Effector memory CD4-positive, alpha-beta T cell (primary cell): Measurements from ENCODE around the gene FMN1.

Experiments
- DNase-seq, 3 donors: peaks; one replicate each; pipeline ENCODE4 v3.0.0-alpha.2; 2020
- H3K27ac ChIP-seq: 2 replicates; pipeline ENCODE4 v1.7.0; 2013; ENCODE audit warnings: mild to moderate bottlenecking, low read length, moderate library complexity; ENCODE audit not compliant: insufficient read depth, poor library complexity, severe bottlenecking
- H3K27me3 ChIP-seq: replicated peaks from 2 replicates; pipeline ENCODE4 v1.7.0; 2013; ENCODE audit warnings: mild to moderate bottlenecking, low read length; ENCODE audit not compliant: insufficient read depth, control insufficient read depth, poor library complexity, severe bottlenecking
- H3K36me3 ChIP-seq: 2 replicates; pipeline ENCODE4 v1.7.0; 2013; ENCODE audit warnings: mild to moderate bottlenecking, low read length, moderate library complexity; ENCODE audit not compliant: control insufficient read depth, insufficient read depth
- H3K4me1 ChIP-seq: 2 replicates; pipeline ENCODE4 v1.7.0; 2013; ENCODE audit warnings: low read length, mild to moderate bottlenecking; ENCODE audit not compliant: control insufficient read depth, insufficient read depth, poor library complexity, severe bottlenecking
- H3K4me3 ChIP-seq: 2 replicates; pipeline ENCODE4 v1.7.0; 2013; ENCODE audit warnings: low read length, low read depth, mild to moderate bottlenecking; ENCODE audit not compliant: insufficient read depth, poor library complexity, severe bottlenecking
- H3K9me3 ChIP-seq: 2 replicates; pipeline ENCODE4 v1.7.0; 2013; ENCODE audit warnings: mild to moderate bottlenecking, low read length, moderate library complexity; ENCODE audit not compliant: control insufficient read depth

The FMN1 gene

GRCh38 chr15:32893421-32893820, 301.1 kb downstream of the FMN1 start:
- Histone ChIP-seq H3K27ac (no peak overlapping the region), H3K9me3 (no peaks in the 10 kb centered on the region), H3K36me3 (no peaks in the 10 kb centered on the region), H3K4me1 (no peaks in the 10 kb centered on the region), H3K4me3 (no peak overlapping the region), H3K27me3 (no peaks in the 10 kb centered on the region)
- no peak for DNase-seq

- Histone ChIP-seq H3K4me3 (no peak overlapping the region), H3K36me3 (no peaks in the 10 kb centered on the region), H3K9me3 (no peaks in the 10 kb centered on the region), H3K27ac (no peak overlapping the region), H3K27me3 (no peaks in the 10 kb centered on the region), H3K4me1 (no peaks in the 10 kb centered on the region)
- no peak for DNase-seq
Observed at GRCh38 chr15:32889214-32889613, 305.3 kb downstream of the FMN1 start.

DNA sequence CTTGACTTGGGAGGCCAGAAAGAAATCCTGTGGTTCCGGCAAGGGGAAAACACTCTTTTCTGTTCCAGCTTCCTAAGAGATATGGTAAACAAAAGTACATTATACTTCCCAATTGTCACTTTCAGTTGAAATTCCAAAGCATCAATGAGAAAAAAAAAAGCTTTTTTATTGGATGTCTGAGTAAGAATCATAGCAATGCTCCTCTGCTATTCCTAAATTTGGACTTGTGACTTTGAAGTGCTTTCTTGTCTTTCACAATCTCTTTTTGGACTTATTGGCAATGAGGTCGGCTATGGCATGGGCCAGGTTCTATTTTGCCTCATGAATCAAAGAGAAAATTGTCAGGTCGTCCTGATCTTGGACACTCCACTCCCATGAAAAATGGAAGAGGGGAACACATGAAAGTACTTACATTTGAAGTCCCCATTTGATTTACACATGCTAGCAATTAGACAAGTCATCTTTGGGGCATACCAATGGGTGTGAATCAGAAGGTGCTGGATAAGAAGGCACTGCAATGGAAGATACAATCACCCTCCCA, 306.2 kb downstream of the FMN1 start:
- Histone ChIP-seq H3K36me3 (no peaks in the 10 kb centered on the region), H3K4me3 (no peak overlapping the region), H3K4me1 (no peaks in the 10 kb centered on the region), H3K9me3 (no peaks in the 10 kb centered on the region), H3K27me3 (no peaks in the 10 kb centered on the region), H3K27ac (no peak overlapping the region)
- DNase-seq = no peak

DNA sequence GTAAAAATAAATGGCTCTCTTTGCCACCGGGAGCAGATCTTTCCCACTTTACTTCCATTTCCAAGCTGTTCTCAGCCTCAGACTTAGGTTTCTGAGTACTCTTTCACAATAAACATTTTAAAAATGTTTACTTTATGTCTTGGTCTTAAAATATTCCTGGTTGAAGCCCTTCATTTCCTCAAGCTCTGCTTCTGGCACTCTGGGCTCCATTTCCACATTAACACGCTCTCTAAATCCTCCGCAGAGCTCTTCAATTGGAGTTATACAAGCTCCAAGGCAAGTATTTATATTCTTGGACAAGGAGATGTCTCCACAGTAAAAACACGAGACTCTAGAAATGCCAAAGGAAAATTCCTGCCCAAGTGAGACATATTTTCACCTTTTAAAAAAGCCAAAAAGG, 307.4 kb downstream of the FMN1 start:
- Histone ChIP-seq H3K4me3 (no peak overlapping the region), H3K9me3 (no peaks in the 10 kb centered on the region), H3K4me1 (no peaks in the 10 kb centered on the region), H3K36me3 (no peaks in the 10 kb centered on the region), H3K27me3 (no peaks in the 10 kb centered on the region), H3K27ac (no peak overlapping the region)
- no peak for DNase-seq

GRCh38 chr15:32886459-32886858, 308.1 kb downstream of the FMN1 start:
- no peaks in the 10 kb centered on the region for H3K4me1 ChIP-seq
- H3K27ac ChIP-seq = no peak overlapping the region
- no peak overlapping the region for H3K4me3 ChIP-seq
- no peaks in the 10 kb centered on the region for H3K9me3 ChIP-seq
- no peak for DNase-seq
- no peaks in the 10 kb centered on the region for H3K36me3 ChIP-seq
- H3K27me3 ChIP-seq = no peaks in the 10 kb centered on the region

- Histone ChIP-seq H3K4me1 (no peaks in the 10 kb centered on the region), H3K36me3 (no peaks in the 10 kb centered on the region), H3K4me3 (no peak overlapping the region), H3K27me3 (no peaks in the 10 kb centered on the region), H3K27ac (no peak overlapping the region), H3K9me3 (no peaks in the 10 kb centered on the region)
- no peak for DNase-seq
Observed at GRCh38 chr15:32885713-32886112, 308.8 kb downstream of the FMN1 start.

DNA sequence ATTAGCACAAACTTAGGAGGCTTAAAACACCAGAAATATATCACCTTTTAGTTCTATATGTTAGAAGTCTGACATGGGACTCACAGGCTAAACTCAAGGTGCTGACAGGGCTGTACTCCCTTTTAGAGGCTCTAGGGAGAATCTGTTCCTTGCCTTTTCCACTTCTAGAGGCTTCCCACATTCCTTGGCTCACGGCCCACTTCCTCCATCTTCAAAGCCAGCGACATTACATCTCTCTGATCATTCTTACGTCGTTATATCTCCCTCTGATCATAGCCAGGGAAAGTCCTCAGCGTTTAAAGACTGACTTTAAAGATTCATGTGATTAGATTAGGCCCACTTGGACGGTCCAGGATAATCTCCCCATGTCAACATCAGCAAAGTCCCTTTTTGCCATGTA, 310.4 kb downstream of the FMN1 start:
- Histone ChIP-seq H3K27ac (no peak overlapping the region), H3K27me3 (no peaks in the 10 kb centered on the region), H3K36me3 (no peaks in the 10 kb centered on the region), H3K4me1 (no peaks in the 10 kb centered on the region), H3K9me3 (no peaks in the 10 kb centered on the region), H3K4me3 (no peak overlapping the region)
- no peak for DNase-seq

DNA sequence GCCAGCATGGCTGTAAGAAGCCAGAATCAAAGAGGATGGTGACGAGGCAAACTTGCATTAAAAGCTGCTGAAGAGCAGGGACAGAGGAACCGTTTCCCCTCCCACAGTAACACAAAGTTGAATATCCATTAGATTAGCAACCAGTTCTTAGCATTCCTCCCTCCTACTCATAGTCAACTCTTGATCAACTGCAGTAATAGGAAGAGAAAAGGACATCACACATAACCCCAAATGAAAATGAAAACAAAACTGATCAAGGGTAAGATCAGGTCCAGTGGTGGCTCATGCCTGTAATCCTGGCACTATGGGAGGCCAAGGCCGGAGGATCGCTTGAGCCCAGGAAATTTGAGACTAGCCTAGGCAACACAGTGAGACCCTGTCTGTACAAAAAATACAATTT, 311.6 kb downstream of the FMN1 start:
- Histone ChIP-seq H3K4me1 (no peaks in the 10 kb centered on the region), H3K27me3 (no peaks in the 10 kb centered on the region), H3K9me3 (no peaks in the 10 kb centered on the region), H3K27ac (no peak overlapping the region), H3K36me3 (no peaks in the 10 kb centered on the region), H3K4me3 (no peak overlapping the region)
- DNase-seq = no peak

GRCh38 chr15:32881528-32881927, 313.0 kb downstream of the FMN1 start:
- Histone ChIP-seq H3K9me3 (no peaks in the 10 kb centered on the region), H3K4me3 (no peak overlapping the region), H3K27me3 (no peaks in the 10 kb centered on the region), H3K4me1 (no peaks in the 10 kb centered on the region), H3K36me3 (no peaks in the 10 kb centered on the region), H3K27ac (no peak overlapping the region)
- no peak for DNase-seq

DNA sequence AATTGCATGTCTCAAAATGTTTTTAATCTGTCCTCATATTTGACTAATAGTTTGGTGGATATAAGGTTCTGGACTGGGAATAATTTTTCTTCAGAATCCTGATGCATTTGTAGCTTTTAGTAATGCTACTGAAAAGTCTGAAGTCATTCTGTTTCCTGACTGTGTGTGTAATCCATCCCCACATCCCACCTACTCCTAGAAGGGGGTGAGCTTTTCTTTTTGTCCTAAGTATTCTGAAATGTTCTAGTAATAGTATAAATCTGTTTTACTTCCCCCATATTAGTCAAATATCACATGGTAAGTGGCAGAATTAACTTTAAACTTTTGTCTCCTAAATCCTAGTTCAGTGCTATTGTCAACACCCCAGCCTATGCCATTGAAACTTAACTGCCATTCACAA, 313.9 kb downstream of the FMN1 start:
- no peaks in the 10 kb centered on the region for H3K4me1 ChIP-seq
- H3K4me3 ChIP-seq = no peak overlapping the region
- no peak for DNase-seq
- no peaks in the 10 kb centered on the region for H3K9me3 ChIP-seq
- no peaks in the 10 kb centered on the region for H3K27me3 ChIP-seq
- no peaks in the 10 kb centered on the region for H3K36me3 ChIP-seq
- H3K27ac ChIP-seq = no peak overlapping the region

- Histone ChIP-seq H3K9me3 (no peaks in the 10 kb centered on the region), H3K4me3 (no peak overlapping the region), H3K27ac (no peak overlapping the region), H3K27me3 (no peaks in the 10 kb centered on the region), H3K36me3 (no peaks in the 10 kb centered on the region), H3K4me1 (no peaks in the 10 kb centered on the region)
- no peak for DNase-seq
Observed at GRCh38 chr15:32879980-32880379, 314.5 kb downstream of the FMN1 start.
